Muscle of leg (tissue), 11 donors: ENCODE data around the gene RAX2. TPM values are rescaled to one million over a fixed set of nuclear protein-coding genes. Genes with fewer than 3 reads are reported as not detected.

ENCODE experiments used
- DNase-seq: peaks from one replicate; pipeline ENCODE4 v3.0.0; 2013
- H3K27ac ChIP-seq: one replicate; pipeline ENCODE4 v1.5.1; 2013; ENCODE audit warnings: mild to moderate bottlenecking, low read length, control low read depth
- H3K27me3 ChIP-seq: one replicate; pipeline ENCODE4 v1.6.1; 2013; ENCODE audit warnings: low read length; ENCODE audit not compliant: control insufficient read depth, insufficient read depth
- H3K36me3 ChIP-seq: one replicate; pipeline ENCODE4 v1.6.1; 2013; ENCODE audit warnings: low read length; ENCODE audit not compliant: control insufficient read depth, insufficient read depth
- H3K4me1 ChIP-seq: one replicate; pipeline ENCODE4 v1.6.1; 2013; ENCODE audit warnings: low read length; ENCODE audit not compliant: control insufficient read depth, insufficient read depth
- H3K4me3 ChIP-seq: one replicate; pipeline ENCODE4 v1.5.1; 2013; ENCODE audit warnings: low read length, control low read depth
- H3K9me3 ChIP-seq: replicated peaks from 2 replicates; pipeline ENCODE4 v1.6.1; 2013; ENCODE audit warnings: low read depth, low read length; ENCODE audit not compliant: control insufficient read depth
- WGBS: methylation state at CpG from one replicate; pipeline ENCODE4 v1.1.5; 2013; ENCODE audit warnings: missing lambda C conversion rate; ENCODE audit not compliant: insufficient coverage; 5-methylcytosine and 5-hydroxymethylcytosine counted together
- polyA plus RNA-seq, 8 donors: library from polyadenylated mRNA; unstranded; fragments of 120-200 nt; gene quantifications; one replicate each; pipeline versions ENCODE4 v1.2.1 to v1.2.3, GENCODE V29; 2013; ENCODE audit warnings: inconsistent platforms in 1 of 8, low replicate concordance in 1 of 8; ENCODE audit not compliant: insufficient read length in 8 of 8, insufficient read depth in 1 of 8
- total RNA-seq: library from RNA; stranded (reverse); fragments of 120-200 nt; gene quantifications from one replicate; pipeline ENCODE4 v1.2.4, GENCODE V29; 2013

Gene RAX2
- total and polyA plus RNA-seq, 9 donors, result 0.04 TPM; not detected in 8

GRCh38 chr19:3810708-3811355, 38.8 kb upstream of the RAX2 start:
- no peaks in the 10 kb centered on the region for H3K27me3 ChIP-seq
- no peak overlapping the region for H3K27ac ChIP-seq
- WGBS, result 66% methylated on average over 30 of the region's 38 CpGs

GRCh38 chr19:3809881-3810707, 38.1 kb upstream of the RAX2 start:
- Histone ChIP-seq H3K27me3 (no peaks in the 10 kb centered on the region), H3K4me3 (no peak overlapping the region), H3K4me1 (peaks cover 4% of the 10 kb centered on the region), H3K27ac (no peak overlapping the region), H3K9me3 (no peaks in the 10 kb centered on the region), H3K36me3 (no peaks in the 10 kb centered on the region)
- no peak for DNase-seq
- 72% methylated on average over 9 of the region's 26 CpGs for WGBS

More at GRCh38 chr19:3810708-3811355, 38.8 kb upstream of the RAX2 start:
- Histone ChIP-seq H3K36me3 (no peaks in the 10 kb centered on the region), H3K9me3 (no peaks in the 10 kb centered on the region), H3K4me1 (peaks cover 4% of the 10 kb centered on the region), H3K4me3 (no peak overlapping the region)
- no peak for DNase-seq

- Histone ChIP-seq H3K4me1 (peaks cover 4% of the 10 kb centered on the region), H3K4me3 (no peak overlapping the region), H3K27me3 (peaks cover 4% of the 10 kb centered on the region), H3K9me3 (no peaks in the 10 kb centered on the region), H3K27ac (no peak overlapping the region), H3K36me3 (no peaks in the 10 kb centered on the region)
- DNase-seq, result no peak
- WGBS, result 80% methylated on average over 28 of the region's 33 CpGs
These were observed 36.6 kb upstream of the RAX2 start for GRCh38 chr19:3808420-3809143.

- H3K36me3 ChIP-seq, result no peaks in the 10 kb centered on the region
- H3K27me3 ChIP-seq, result peaks cover 11% of the 10 kb centered on the region
- no peak overlapping the region for H3K4me3 ChIP-seq
- WGBS, result 93% methylated on average over 35 of the region's 35 CpGs
- no peak overlapping the region for H3K27ac ChIP-seq
- no peak for DNase-seq
- H3K4me1 ChIP-seq, result peaks cover 4% of the 10 kb centered on the region
- no peaks in the 10 kb centered on the region for H3K9me3 ChIP-seq
These were observed 35.7 kb upstream of the RAX2 start for GRCh38 chr19:3807574-3808354.

- Histone ChIP-seq H3K27ac (no peak overlapping the region), H3K4me1 (peaks cover under 1% of the 10 kb centered on the region), H3K36me3 (no peaks in the 10 kb centered on the region), H3K27me3 (peaks cover 15% of the 10 kb centered on the region), H3K4me3 (no peak overlapping the region), H3K9me3 (no peaks in the 10 kb centered on the region)
- no peak for DNase-seq
- 79% methylated on average over 18 of the region's 19 CpGs for WGBS
These were observed 35.1 kb upstream of the RAX2 start for GRCh38 chr19:3807131-3807480.

- Histone ChIP-seq H3K27me3 (peaks cover 28% of the 10 kb centered on the region), H3K4me3 (no peak overlapping the region), H3K9me3 (no peaks in the 10 kb centered on the region), H3K36me3 (no peaks in the 10 kb centered on the region), H3K4me1 (peaks cover 11% of the 10 kb centered on the region), H3K27ac (no peak overlapping the region)
- 88% methylated on average over 18 of the region's 29 CpGs for WGBS
- DNase-seq, result no peak
These were observed 33.8 kb upstream of the RAX2 start for GRCh38 chr19:3805859-3806258.

GRCh38 chr19:3804429-3804828, 32.4 kb upstream of the RAX2 start:
- DNase-seq, result no peak
- Histone ChIP-seq H3K27me3 (peaks cover 36% of the 10 kb centered on the region), H3K4me1 (peaks cover 11% of the 10 kb centered on the region), H3K4me3 (no peak overlapping the region), H3K9me3 (no peaks in the 10 kb centered on the region), H3K36me3 (no peaks in the 10 kb centered on the region), H3K27ac (no peak overlapping the region)
- WGBS, result 52% methylated on average over 10 of the region's 13 CpGs

- Histone ChIP-seq H3K4me3 (no peak overlapping the region), H3K27ac (no peak overlapping the region), H3K9me3 (no peaks in the 10 kb centered on the region), H3K36me3 (no peaks in the 10 kb centered on the region), H3K4me1 (peaks cover 11% of the 10 kb centered on the region), H3K27me3 (peaks cover 40% of the 10 kb centered on the region)
- DNase-seq, result no peak
- 60% methylated on average over 3 of the region's 10 CpGs for WGBS
These were observed 32.0 kb upstream of the RAX2 start for GRCh38 chr19:3803986-3804385.

- H3K4me3 ChIP-seq, result no peak overlapping the region
- H3K9me3 ChIP-seq, result no peaks in the 10 kb centered on the region
- DNase-seq, result no peak
- H3K4me1 ChIP-seq, result peaks cover 11% of the 10 kb centered on the region
- H3K27ac ChIP-seq, result no peak overlapping the region
- no peaks in the 10 kb centered on the region for H3K36me3 ChIP-seq
- WGBS, result 79% methylated on average over 9 of the region's 24 CpGs
- H3K27me3 ChIP-seq, result peaks cover 40% of the 10 kb centered on the region
These were observed 31.3 kb upstream of the RAX2 start for GRCh38 chr19:3803114-3803888.
